OCI-LY1 (cell line): ENCODE measurements around the gene AGK.

Experiments used
- EZH2 ChIP-seq: fragments of 200-600 bp; sonication (generic), shearing (Covaris generic); IDR thresholded peaks from 2 replicates; pipeline ENCODE4 v1.8.0; 2017; ENCODE audit warnings: borderline replicate concordance, mixed run types, mild to moderate bottlenecking, antibody characterized with exemption, low read length, moderate library complexity, mixed read lengths
- TF ChIP-seq, protein P1 (sequence below): fragments of 200-600 bp; sonication (generic), shearing (Covaris generic); IDR thresholded peaks from 2 replicates; pipeline ENCODE4 v1.5.1; 2017; ENCODE audit warnings: mild to moderate bottlenecking, antibody characterized with exemption, low read length, moderate library complexity, mixed read lengths

DNA sequence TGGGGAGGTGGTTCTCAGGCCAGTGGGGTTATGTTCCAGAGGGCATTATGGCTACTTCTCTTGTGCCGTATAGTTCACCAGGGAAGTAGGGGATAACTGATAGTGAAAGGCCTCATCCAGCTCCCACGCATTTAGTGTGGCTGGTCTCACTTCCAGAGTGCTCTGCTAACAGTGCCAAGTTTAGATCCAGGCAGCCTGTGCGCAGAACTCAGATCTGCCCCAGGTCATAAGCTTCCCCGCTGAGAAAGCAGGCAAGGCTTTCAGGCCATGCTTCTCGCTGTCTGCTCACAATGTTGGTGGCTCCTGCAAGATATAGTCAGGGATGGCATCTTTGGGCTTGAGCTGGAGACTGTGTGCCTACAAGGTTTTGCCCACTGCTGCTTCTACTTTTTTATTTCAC, 11.3 kb downstream of the AGK start:
- TF ChIP-seq, protein P1, sequence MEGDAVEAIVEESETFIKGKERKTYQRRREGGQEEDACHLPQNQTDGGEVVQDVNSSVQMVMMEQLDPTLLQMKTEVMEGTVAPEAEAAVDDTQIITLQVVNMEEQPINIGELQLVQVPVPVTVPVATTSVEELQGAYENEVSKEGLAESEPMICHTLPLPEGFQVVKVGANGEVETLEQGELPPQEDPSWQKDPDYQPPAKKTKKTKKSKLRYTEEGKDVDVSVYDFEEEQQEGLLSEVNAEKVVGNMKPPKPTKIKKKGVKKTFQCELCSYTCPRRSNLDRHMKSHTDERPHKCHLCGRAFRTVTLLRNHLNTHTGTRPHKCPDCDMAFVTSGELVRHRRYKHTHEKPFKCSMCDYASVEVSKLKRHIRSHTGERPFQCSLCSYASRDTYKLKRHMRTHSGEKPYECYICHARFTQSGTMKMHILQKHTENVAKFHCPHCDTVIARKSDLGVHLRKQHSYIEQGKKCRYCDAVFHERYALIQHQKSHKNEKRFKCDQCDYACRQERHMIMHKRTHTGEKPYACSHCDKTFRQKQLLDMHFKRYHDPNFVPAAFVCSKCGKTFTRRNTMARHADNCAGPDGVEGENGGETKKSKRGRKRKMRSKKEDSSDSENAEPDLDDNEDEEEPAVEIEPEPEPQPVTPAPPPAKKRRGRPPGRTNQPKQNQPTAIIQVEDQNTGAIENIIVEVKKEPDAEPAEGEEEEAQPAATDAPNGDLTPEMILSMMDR = no peak
- TF ChIP-seq EZH2 = no peak
